ENCODE data around the gene MRPS23.

MRPS23 gene

DNA sequence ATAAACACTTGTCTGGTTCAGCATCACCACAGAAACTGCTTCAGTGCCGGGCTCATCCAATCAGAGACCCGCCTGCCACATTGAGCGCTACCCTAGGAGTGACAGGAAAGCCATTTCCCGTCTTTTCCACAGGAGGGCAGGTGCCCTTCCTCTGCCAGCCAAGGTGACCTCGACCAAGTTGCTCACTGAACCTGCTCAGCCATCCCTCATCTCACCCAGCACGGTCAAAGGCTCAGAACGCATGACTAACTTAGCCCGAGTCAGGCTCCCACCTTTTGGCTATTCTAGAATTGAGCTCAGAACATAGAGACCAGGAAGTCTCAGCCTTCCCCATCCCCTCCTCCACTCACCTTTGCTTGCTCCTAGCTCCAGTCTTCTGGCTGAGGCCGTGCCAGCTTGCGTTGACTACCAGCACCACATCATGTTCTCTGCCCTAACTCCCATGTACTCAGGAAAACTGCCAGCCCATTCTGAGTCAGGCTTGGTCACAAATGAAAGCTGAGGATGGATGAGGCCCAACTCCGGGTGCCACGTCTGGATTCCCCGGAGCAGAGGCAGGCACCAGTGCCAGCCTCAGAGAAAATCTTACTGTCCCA lies 15.6 kb downstream of the MRPS23 start:
- peak; percentile 28 for DNase-seq

DNA sequence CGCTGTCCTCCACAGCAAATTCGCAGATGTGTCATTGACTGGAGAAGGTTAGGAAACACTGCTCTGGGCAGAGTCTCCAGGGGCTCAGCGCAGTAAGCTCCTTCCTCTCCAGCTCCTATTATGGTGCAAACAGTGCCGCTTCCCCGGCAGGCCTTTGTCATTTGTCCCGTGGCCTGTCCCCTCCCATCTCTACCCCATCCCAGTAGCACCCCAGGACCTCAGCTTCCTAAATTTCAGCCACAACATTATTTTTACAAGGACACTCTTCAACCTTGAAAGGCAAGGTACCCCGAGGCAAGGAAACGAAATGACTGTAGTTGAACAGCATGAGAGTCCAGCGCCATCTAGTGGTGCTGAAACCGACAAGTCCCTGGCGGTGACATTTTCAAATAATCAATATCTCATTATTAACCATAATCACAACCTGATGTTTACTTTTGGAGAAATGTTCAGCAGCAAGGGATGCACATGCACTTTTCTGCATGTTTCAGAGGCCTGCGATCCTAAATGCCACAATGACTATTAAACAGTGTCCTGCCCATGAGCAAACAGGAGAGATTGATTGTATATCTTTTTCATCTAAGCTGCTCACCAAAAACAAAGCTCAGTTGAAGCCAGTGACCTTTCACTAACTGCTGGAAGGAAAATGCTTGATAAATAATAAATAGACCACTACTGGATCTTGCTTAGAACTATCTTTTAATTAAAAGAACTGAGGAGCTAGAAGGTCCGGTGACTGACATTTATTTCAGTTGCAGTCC lies 16.5 kb downstream of the MRPS23 start:
- peak; percentile 80 for DNase-seq

DNA sequence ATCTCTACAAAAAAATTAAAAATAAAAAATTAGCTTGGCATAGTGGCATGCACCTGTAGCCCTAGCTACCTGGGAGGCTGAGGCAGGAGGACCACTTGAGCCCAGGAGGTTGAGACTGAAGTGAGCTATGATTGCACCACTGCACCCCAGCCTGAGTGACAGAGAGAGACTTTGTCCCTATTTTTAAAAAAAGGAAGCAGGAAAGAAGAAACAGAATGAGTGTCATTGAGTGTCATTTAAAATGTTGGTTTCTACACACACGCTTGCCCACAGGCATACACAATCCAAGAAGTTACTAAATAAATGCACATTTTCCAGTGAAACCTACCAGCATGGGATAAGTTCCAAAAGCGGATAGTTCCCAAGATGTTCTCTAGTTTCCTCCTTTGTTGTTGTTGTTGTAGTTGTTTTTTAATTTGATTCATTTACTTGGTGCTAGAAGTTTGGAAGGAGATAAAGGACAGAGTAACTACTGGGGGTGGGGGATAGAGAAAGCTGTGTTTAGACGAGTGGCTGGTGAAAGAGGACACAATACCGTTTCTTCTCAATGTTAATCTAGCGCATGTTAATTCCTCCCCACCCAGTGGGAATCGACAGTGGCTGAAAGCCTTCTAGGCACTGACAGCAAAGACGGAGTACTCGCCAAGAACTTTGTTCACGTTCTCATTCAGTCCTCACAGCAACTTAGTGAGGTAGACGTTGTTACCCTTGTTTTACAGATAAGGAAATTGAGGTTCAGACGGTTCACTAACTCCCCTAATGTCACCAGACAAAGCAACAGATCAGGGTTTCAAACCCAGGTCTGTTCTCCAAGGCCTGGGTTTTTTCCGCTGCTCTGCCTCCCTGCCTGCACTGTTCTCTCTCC lies 17.3 kb downstream of the MRPS23 start:
- DNase-seq = no peak

DNA sequence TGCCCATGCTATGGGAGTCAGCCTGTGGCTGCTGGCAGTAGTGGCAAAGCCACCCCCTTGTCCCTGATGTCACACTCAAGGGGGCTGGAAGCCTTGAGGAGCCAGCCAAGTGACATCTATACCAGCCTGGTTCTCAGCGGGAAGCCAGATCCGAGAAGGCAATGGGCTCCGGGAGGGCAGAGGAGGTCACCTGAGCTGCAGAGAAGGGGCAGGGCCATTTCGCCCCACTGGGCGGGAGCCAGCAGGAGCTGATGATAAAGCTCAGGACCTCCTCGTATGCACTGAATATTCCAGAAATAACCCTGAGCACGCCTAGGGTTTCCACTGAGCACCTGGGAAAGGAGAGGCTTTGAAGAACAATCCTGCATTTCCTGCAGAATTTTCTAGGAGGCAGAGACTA lies 19.0 kb downstream of the MRPS23 start:
- no peak for DNase-seq

DNA sequence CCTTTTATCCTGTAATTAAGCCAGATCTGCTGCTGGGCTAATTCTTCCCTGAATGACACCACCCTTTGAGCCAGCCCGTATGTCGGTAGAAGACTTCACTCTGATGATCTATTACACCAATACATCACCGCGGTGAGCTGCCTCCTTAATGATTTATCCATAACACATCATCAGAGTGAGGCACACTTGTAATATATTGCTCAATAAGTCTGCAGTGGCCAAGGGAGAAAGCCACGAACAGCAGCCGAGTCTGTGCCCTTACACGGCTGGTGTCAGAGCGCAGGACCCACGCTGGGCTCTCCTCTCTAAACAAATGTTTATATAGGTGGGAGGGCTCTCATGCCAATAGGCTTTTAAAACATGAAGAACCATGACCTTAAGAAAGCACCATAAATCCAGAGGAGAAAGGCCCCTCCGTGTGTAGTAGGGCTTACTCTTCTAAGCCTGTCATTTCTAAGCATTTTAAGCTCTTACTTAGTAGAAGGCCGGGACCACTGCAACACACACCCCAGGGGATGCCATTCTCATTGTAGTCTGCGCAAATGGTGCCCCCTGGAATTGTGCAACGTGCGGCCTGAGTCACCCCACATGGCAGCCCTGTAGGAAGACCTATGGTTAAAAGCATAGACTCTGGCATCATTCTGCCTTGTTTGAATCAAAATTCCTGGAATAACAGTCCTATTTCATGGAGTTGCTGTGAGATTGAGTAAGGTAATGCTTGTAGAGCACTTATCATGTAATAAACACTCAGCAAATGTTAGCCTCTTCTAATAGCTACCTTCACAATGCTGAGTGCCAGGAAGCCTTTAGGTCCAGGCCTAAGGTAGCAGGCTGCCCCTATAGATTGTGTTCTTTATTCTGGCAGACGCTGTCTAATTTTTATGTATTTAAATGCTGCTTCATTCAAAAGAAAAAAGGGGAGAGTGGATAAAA lies 26.1 kb downstream of the MRPS23 start:
- DNase-seq = no peak

DNA sequence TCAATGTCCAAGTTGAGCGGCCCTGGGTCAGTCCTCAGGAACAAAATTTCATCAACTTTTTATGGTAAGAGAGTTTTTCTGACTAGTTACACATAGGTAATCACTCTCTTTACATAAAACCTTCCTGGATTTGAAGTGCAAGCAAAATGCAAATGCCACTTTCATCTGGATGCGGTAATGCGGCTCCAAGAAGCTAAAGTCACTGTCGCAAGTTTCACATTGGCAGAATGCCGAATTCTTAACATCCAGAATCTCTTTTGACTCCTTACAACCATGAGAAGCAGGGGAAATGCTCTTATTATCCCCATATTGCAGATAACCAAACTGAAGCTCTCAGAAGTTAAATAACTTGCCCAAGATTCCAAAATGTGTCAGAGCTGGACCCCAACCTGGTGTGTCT lies 30.0 kb downstream of the MRPS23 start:
- DNase-seq = no peak

DNA sequence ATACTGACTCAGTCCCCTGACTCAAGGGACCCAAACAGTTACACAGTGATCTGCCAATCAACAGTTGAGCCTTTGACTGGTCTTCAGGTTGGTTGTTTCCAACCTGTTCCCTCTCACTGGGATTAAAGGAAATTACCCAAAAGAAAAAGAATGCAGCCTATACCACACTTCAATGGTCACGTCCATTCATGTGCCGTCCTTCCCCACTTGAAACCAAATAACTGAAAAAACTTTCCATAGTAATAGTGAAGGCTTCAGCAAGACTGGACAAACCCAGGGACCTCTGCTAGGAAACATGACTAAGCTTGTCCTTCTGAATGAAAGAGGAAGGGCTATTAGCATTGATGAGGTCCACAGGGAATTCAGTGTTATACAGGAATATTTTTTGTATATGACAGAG lies 30.6 kb downstream of the MRPS23 start:
- no peak for DNase-seq

DNA sequence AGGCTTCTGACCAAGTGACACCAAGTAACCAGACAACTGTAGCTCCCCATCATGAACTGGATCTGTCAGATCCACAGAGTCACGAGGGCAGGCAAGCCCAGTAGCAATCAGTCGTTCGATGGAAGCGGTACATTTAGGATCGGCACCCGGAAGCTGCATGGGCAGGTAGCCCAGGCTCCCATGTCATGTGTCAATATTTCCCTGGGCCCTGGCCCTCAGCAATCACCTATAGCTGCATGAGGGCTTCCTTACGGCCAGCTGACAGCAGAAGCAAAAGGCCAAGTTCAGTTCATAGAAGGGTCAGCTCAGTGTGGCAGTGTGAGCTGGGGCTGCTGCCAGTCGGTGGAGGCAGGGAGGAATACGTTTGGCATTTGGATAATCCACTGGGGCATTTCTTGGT lies 31.8 kb downstream of the MRPS23 start:
- no peak for DNase-seq

DNA sequence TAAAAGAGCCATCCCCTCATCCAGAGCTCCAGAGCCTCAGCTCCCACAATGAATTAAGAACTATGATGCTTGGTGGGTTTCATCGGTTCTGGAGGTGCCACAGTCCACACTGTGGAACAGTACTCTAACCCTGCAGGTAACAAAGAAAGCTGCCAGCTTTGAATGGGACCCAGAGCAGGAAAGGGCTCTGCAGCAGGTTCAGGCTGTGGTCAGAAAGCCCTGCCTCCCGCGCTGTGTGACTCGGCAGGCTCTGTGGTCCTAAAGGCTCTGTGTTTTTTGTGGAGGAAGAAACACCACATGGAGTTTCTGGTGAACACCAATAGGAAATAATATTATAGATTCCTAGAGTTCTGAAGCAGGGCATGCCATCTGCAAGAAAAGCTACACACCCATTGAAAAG lies 32.5 kb downstream of the MRPS23 start:
- no peak for DNase-seq

DNA sequence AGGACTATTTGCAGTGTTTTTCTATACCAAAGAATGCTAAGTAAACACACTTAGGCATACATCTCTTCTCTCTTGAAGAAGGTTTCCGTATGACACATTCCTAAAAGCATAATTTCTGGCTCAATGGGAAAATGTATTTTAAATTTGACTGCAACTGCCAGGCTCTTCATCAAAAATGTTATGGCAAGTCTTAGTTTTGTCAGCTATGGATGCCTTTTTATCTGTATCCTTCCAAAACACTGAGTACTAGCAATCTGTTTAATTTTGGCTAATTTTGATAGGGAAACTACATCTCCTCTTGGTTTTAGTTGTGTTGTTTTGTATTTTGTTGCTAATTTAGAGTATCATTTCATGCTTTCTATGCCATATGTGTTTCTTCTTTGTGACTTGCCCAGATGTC lies 35.4 kb downstream of the MRPS23 start:
- DNase-seq = no peak

DNA sequence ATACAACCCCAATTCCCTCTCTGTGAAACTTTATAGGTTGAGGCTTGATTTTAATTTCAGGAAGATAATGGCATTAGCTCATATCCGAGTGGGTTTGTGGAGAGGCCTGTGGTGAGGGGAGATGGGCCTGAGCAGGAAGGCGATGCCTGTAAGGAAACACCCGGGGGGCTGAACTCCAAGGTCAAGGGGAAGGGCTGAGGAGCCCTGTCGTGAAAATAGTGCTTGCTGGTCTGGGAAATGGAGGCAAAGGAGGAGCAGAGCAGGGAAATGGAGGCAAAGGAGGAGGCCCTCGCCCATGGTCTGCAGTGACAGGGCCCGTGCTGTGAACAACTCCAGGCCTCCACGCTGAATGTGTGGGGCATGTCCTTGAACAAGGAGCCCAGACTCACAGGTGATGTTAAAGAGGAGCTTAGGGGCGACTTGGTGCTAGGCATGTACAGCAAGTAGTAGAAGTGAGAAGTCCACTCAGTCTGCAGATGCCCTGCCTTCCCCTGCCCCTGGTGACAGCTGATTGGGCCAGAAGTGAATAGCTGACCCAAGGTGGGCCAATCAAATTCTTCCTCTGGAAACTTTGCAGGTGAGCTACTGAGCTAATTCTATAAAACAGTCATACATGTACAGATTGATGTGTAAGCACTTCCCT lies 38.1 kb downstream of the MRPS23 start:
- no peak for DNase-seq

DNA sequence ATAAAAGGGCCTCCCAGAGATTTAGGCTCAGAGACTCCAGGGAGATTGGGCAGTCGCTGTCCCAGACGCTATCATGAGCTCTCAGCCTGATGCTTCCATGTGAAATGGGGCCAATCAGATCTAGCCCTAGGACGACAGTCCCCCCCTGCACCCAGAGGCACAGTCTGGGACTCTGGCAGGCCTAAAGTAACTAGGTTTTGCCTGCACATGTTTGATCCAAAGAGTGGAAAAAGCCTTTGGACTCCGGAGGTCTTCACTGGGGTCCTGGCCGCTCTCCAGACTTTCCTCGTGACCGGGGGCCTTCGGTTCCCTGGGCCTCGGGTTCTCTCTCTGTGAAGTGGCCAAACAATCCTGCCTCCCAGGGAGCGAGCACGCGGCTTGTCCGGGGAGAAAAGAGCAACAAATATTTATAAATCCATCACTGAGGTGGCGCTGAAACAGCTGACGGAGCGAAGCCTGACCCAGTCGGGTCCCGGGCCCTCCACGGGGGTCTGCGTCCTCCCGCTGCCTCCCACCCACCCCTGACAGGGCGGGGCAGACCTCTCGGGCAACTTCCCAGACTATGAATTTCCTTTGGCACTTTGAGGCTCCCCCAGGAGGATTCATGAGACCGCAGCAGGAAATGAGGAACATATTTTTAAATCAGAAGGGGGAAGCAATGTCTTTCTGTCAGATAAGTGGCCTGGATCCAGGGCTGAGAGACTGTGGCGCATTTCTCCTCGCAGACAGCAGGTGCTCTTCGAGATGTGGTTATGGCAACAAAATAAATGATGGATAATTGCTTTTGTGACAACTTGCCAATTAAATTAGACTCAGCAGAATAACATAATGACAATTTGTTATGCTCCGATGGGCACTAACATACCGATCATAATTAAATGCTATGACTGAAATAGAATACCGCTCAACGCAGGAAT lies 38.9 kb downstream of the MRPS23 start:
- no peak for DNase-seq

DNA sequence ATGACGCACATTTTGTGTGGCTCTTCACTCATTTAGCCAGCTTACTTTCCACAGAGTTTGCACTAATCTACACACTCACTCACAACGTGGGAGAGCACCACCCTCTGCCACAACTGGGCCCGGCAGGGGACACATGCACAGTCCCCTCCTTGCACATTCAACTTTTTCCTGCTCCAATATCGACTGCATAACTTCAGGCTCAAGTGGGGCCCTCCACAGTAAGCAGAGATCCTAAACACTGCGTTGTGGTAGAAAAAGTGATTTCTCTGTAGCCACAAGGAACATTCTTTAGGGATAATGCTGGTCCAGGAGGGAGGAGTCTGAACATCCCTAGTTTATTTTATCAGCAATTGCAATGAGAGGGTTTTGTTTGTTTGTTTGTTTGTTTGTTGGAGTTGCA lies 40.0 kb downstream of the MRPS23 start:
- no peak for DNase-seq

DNA sequence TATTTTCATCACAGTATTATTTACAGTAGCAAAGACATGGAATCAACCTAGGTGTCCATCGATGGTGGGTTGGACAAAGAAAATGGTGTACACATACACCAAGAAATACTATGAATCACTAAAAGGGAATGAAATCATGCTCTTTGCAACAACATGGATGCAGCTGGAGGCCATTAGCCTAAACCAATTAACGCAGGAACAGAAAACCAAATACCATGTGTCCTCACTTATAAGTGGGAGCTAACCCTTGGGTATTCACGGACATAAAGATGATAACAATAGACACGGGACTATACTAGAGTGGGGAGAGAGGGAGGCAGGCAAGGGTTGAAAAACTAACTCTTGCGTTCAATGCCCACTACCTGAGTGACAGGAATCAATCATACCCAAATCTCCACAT lies 41.0 kb downstream of the MRPS23 start:
- no peak for DNase-seq

DNA sequence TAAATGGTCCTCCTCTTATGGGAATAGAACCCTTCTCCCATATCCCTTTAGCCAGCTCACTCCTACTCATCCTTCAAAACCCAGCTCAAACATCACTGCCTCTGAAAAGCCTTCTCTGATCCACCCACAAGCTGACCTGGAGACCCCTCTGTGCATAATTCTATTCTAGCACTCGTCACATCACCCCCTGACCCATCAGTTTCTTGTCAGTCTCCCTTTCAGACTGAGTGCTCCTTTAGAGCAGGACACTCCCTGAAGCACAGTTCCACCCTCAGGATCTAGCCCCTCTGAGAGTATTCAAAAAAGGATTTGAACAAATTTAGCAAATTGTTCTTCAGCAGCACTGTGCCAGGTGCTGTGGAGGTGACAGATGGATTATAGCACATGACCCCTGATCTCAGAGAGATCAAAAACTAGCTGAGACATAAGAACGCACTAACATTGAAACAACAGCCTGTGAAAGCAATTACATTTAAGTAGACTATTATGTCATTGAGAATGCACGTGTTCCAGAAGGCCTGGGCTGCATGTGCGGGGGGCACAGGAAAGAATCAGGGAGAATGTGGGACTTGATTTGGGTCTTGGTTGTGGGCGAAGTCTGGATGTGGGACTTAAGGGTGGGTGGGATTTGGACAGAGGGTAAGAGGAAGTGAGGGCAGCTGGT lies 43.5 kb downstream of the MRPS23 start:
- DNase-seq = no peak

DNA sequence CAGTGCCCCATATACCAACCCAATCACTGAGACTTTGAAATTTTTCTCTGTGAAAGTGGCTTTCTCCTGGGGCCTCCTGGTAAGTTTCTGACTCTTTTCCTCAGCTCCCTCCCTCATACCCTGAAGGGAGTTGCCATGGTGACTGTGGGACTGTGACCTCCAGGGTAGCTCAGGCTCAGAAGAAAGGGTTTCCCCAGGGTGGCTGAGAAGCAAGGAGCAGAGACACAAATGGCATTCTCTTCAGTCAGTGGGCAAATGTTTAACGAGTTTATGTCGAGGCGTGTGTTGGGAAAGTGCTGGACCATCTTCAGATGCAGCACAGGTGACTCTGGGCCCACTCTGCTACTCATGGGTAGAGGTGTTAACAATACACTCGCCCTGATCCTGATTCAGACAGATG lies 46.8 kb downstream of the MRPS23 start:
- no peak for DNase-seq

DNA sequence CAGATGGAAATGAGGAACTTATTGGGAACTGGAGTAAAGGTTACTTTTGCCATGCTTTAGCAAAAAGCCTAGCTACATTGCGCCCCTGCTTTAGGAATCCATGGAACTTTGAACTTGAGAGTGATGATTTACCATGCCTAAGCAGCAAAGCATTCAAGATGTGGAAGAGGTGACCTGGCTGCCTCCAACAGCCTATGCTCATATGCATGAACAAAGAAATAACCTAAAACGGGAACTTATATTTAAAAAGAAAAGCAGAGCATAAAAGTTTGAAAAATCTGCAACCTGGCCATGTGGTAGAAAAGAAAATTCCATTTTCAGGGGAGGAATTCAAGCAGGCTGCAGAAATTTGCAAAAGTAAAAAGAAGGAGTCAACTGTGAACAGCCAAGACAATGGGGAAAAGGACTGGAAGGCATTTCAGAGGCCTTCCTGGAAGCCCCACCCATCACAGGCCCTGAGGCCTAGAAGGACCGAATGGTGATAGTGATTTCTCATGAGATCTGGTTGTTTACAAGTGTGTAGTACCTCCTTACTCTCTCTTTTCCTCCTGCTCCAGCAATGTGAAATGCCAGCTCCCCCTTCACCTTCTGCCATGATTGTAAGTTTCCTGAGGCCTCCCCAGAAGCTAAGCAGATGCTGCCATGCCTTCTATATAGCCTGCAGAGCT lies 48.7 kb downstream of the MRPS23 start:
- DNase-seq = no peak

DNA sequence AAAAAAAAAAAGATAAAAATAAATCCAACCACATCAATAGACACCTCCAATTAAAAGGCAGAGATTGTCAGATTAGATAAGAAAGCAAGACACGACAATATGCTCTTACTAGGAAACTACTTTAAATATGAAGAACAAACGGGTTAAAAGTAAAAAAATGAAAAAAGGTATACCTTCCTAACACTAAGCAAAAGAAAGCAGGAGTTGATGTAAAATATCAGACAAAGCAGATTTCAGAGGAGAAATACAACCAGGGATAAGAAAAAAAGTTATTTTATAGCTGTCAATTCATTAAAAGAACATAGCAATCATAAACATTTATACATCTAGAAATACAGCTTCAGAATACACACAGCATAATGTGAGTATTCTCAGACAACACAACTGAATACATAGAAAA lies 55.0 kb downstream of the MRPS23 start:
- no peak for DNase-seq

DNA sequence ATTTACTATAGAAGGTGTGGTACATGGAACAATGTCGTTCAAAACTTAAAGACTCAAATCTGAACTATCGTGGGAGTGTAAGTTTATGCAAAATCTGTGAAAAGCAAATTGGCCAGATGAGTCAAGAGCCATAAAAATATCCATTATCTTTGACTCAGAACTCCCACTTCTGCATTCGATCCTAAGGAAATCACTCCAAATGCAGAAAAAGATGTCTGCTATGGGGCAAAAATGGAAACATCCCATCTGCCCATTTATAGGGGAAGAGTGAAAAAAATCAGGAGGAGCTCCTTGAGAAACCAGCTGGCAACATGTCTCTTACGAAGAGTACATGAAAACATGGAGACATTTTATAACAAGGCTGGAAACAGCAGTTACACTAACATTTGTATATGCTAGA lies 61.1 kb downstream of the MRPS23 start:
- no peak for DNase-seq

DNA sequence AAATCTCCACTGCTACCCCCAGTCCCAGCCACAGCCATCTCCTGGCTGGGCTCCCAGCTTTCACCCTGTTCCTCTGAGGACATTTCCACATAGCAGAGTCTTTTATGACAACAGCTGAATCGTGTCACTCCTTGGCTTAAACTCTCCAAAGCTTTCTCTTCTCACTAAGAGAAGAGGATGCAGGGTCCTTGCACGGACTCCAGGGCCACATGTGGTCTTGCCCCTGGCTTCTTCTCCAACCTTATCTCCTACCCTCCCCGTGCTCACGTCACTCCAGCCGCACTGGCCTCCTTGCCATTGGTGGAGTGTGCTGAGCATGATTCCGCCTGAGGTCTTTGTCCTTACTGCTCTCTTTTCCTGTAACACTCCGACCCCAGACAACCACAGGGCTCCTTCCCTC lies 64.8 kb downstream of the MRPS23 start:
- no peak for DNase-seq

Measured in activated CD4-positive, alpha-beta T cell treated with anti-CD3 and anti-CD28 coated beads, Interleukin-2, Interleukin-6, amounts not matched to agents 100 ng/mL and 50 ng/mL, durations not matched to agents 16 hours and 8 hours (primary cell).